ENCODE measurements around the gene DPF3.

GRCh38 chr14:72578514-72578913 is 315.4 kb downstream of the DPF3 start:
- TF ChIP-seq POLR2A (IDR thresholded peaks at IDR 0.05) (no peak), CTCF (IDR thresholded peaks at IDR 0.05) (no peak), POLR2AphosphoS5 (IDR thresholded peaks at IDR 0.05) (no peak)
